CD4-positive, CD25-positive, alpha-beta regulatory T cell (primary cell): ENCODE measurements around the gene KIF26B. TPM values are rescaled to one million over a fixed set of nuclear protein-coding genes. Genes with fewer than 3 reads are reported as not detected.

ENCODE experiments used
- ATAC-seq, 2 donors: fragments of 150-1000 bp; cut with Tn5 transposase; one replicate each; pipeline ENCODE4 v1.10.0; 2021; ENCODE audit warnings: low read depth in 2 of 2, moderate number of reproducible peaks in 2 of 2, moderate library complexity in 1 of 2
- DNase-seq, 3 donors: peaks; one replicate each; pipeline versions ENCODE4 v3.0.0 to v3.0.0-alpha.2; 2012 to 2022; ENCODE audit warnings: mixed read lengths in 1 of 3
- H3K27ac ChIP-seq: one replicate; pipeline ENCODE4 v1.7.0; 2013; ENCODE audit warnings: mild to moderate bottlenecking, low read length; ENCODE audit not compliant: insufficient read depth, poor library complexity, severe bottlenecking
- H3K27me3 ChIP-seq: one replicate; pipeline ENCODE4 v1.7.0; 2013; ENCODE audit warnings: low read length; ENCODE audit not compliant: control insufficient read depth, insufficient read depth
- H3K36me3 ChIP-seq: one replicate; pipeline ENCODE4 v1.7.0; 2013; ENCODE audit warnings: mild to moderate bottlenecking, low read length, moderate library complexity; ENCODE audit not compliant: control insufficient read depth, insufficient read depth
- H3K4me1 ChIP-seq: 2 replicates; pipeline ENCODE4 v1.7.0; 2013; ENCODE audit warnings: mild to moderate bottlenecking, low read length; ENCODE audit not compliant: insufficient read depth, control insufficient read depth, poor library complexity, severe bottlenecking
- H3K4me3 ChIP-seq: one replicate; pipeline ENCODE4 v1.7.0; 2013; ENCODE audit warnings: low read depth, mild to moderate bottlenecking, low read length, moderate library complexity
- H3K9me3 ChIP-seq, 2 experiments: 1 replicate in 1 of 2; 2 replicates in 1 of 2; pipeline ENCODE4 v1.7.0; 2013; ENCODE audit warnings: low read length in 2 of 2, mild to moderate bottlenecking in 1 of 2, moderate library complexity in 1 of 2; ENCODE audit not compliant: control insufficient read depth in 2 of 2
- H3K27ac Mint-ChIP-seq, 3 donors: one replicate each; pipeline ENCODE4 v1.8.0; 2020 to 2022; ENCODE audit warnings: mild to moderate bottlenecking in 3 of 3, mixed read lengths in 3 of 3, moderate library complexity in 2 of 3
- H3K27me3 Mint-ChIP-seq: one replicate; pipeline ENCODE4 v1.8.0; 2022; ENCODE audit warnings: mild to moderate bottlenecking, mixed read lengths
- H3K36me3 Mint-ChIP-seq: one replicate; pipeline ENCODE4 v1.8.0; 2020; ENCODE audit warnings: mixed read lengths
- H3K4me1 Mint-ChIP-seq, 4 donors: one replicate each; pipeline ENCODE4 v1.8.0; 2020 to 2022; ENCODE audit warnings: mixed read lengths in 4 of 4, mild to moderate bottlenecking in 1 of 4
- H3K4me3 Mint-ChIP-seq, 4 donors: one replicate each; pipeline ENCODE4 v1.8.0; 2020 to 2022; ENCODE audit warnings: mild to moderate bottlenecking in 4 of 4, mixed read lengths in 4 of 4, moderate library complexity in 3 of 4
- H3K9me3 Mint-ChIP-seq, 7 donors: one replicate each; pipeline ENCODE4 v1.8.0; 2020 to 2022; ENCODE audit warnings: mixed read lengths in 7 of 7, mild to moderate bottlenecking in 3 of 7, moderate library complexity in 2 of 7
- polyA plus RNA-seq, 4 donors: library from polyadenylated mRNA; unstranded; fragments of 300-500 nt; fragmentation: Illumina TruSeq; gene quantifications; one replicate each; pipeline ENCODE4 v1.2.3, GENCODE V29; 2021
- total RNA-seq: library from RNA; stranded (reverse); gene quantifications from one replicate; pipeline ENCODE4 v1.2.3, GENCODE V29; 2022

KIF26B gene
- total and polyA plus RNA-seq, 5 donors from 2014 or later = not detected

GRCh38 chr1:245530937-245531336 is 376.2 kb downstream of the KIF26B start:
- Mint-ChIP-seq H3K4me3 (no peak overlapping the region), H3K27me3 (no peaks in the 10 kb centered on the region), H3K36me3 (no peaks in the 10 kb centered on the region), H3K9me3 (no peaks in the 10 kb centered on the region), H3K27ac (no peak overlapping the region), H3K4me1 (no peaks in the 10 kb centered on the region)
- H3K4me3 ChIP-seq = no peak overlapping the region
- H3K4me1 ChIP-seq = no peaks in the 10 kb centered on the region
- H3K36me3 ChIP-seq = no peaks in the 10 kb centered on the region
- no peaks in the 10 kb centered on the region for H3K27me3 ChIP-seq
- no peaks in the 10 kb centered on the region for H3K9me3 ChIP-seq
- no peak for DNase-seq
- H3K27ac ChIP-seq = no peak overlapping the region
- no peak for ATAC-seq

GRCh38 chr1:245537992-245538391 is 383.2 kb downstream of the KIF26B start:
- Mint-ChIP-seq H3K27me3 (no peaks in the 10 kb centered on the region), H3K9me3 (peaks cover 0 to 5% (median 0%) of the 10 kb centered on the region in 7 donors), H3K4me3 (no peak overlapping the region), H3K36me3 (no peaks in the 10 kb centered on the region), H3K4me1 (no peaks in the 10 kb centered on the region), H3K27ac (no peak overlapping the region)
- Histone ChIP-seq H3K27ac (no peak overlapping the region), H3K27me3 (no peaks in the 10 kb centered on the region), H3K4me1 (no peaks in the 10 kb centered on the region), H3K4me3 (no peak overlapping the region), H3K9me3 (no peaks in the 10 kb centered on the region), H3K36me3 (no peaks in the 10 kb centered on the region)
- DNase-seq = no peak
- ATAC-seq = no peak

GRCh38 chr1:245538671-245539070 is 383.9 kb downstream of the KIF26B start:
- no peak for DNase-seq
- Mint-ChIP-seq H3K4me3 (no peak overlapping the region), H3K9me3 (peaks cover 0 to 5% (median 0%) of the 10 kb centered on the region in 7 donors), H3K27ac (no peak overlapping the region), H3K4me1 (no peaks in the 10 kb centered on the region), H3K27me3 (no peaks in the 10 kb centered on the region), H3K36me3 (no peaks in the 10 kb centered on the region)
- Histone ChIP-seq H3K9me3 (no peaks in the 10 kb centered on the region), H3K27ac (no peak overlapping the region), H3K4me3 (no peak overlapping the region), H3K4me1 (no peaks in the 10 kb centered on the region), H3K36me3 (no peaks in the 10 kb centered on the region), H3K27me3 (no peaks in the 10 kb centered on the region)
- ATAC-seq = no peak

GRCh38 chr1:245541369-245541768 is 386.6 kb downstream of the KIF26B start:
- Mint-ChIP-seq H3K4me1 (no peaks in the 10 kb centered on the region), H3K9me3 (peaks cover 0 to 5% (median 0%) of the 10 kb centered on the region in 7 donors), H3K27me3 (no peaks in the 10 kb centered on the region), H3K4me3 (no peak overlapping the region), H3K36me3 (no peaks in the 10 kb centered on the region), H3K27ac (no peak overlapping the region)
- no peaks in the 10 kb centered on the region for H3K27me3 ChIP-seq
- no peaks in the 10 kb centered on the region for H3K4me1 ChIP-seq
- no peaks in the 10 kb centered on the region for H3K36me3 ChIP-seq
- no peaks in the 10 kb centered on the region for H3K9me3 ChIP-seq
- DNase-seq = no peak
- H3K4me3 ChIP-seq = no peak overlapping the region
- no peak for ATAC-seq
- no peak overlapping the region for H3K27ac ChIP-seq

- Mint-ChIP-seq H3K4me3 (no peak overlapping the region), H3K27ac (no peak overlapping the region), H3K27me3 (peaks cover 4% of the 10 kb centered on the region), H3K4me1 (no peaks in the 10 kb centered on the region), H3K9me3 (peaks cover 0 to 2% (median 0%) of the 10 kb centered on the region in 7 donors), H3K36me3 (no peaks in the 10 kb centered on the region)
- H3K36me3 ChIP-seq = no peaks in the 10 kb centered on the region
- H3K9me3 ChIP-seq = no peaks in the 10 kb centered on the region
- DNase-seq = no peak
- no peaks in the 10 kb centered on the region for H3K4me1 ChIP-seq
- no peak for ATAC-seq
- H3K4me3 ChIP-seq = no peak overlapping the region
- H3K27me3 ChIP-seq = no peaks in the 10 kb centered on the region
- H3K27ac ChIP-seq = no peak overlapping the region
Observed at GRCh38 chr1:245542365-245542764, 387.6 kb downstream of the KIF26B start.

GRCh38 chr1:245544236-245544635 is 389.5 kb downstream of the KIF26B start:
- Histone ChIP-seq H3K27ac (no peak overlapping the region), H3K4me1 (no peaks in the 10 kb centered on the region), H3K9me3 (no peaks in the 10 kb centered on the region), H3K4me3 (no peak overlapping the region), H3K27me3 (no peaks in the 10 kb centered on the region), H3K36me3 (no peaks in the 10 kb centered on the region)
- no peaks in the 10 kb centered on the region for H3K36me3 Mint-ChIP-seq
- no peak overlapping the region for H3K4me3 Mint-ChIP-seq
- H3K9me3 Mint-ChIP-seq = peaks cover 0 to 2% (median 0%) of the 10 kb centered on the region in 7 donors
- ATAC-seq (no peak), DNase-seq (no peak)
- H3K27ac Mint-ChIP-seq = no peak overlapping the region
- peaks cover 7% of the 10 kb centered on the region for H3K27me3 Mint-ChIP-seq
- H3K4me1 Mint-ChIP-seq = no peaks in the 10 kb centered on the region

- no peak overlapping the region for H3K27ac ChIP-seq
- H3K4me3 ChIP-seq = no peak overlapping the region
- H3K9me3 ChIP-seq = no peaks in the 10 kb centered on the region
- no peak overlapping the region for H3K4me3 Mint-ChIP-seq
- H3K4me1 ChIP-seq = no peaks in the 10 kb centered on the region
- H3K27me3 Mint-ChIP-seq = peaks cover 9% of the 10 kb centered on the region
- ATAC-seq (no peak), DNase-seq (no peak)
- peaks cover 0 to 1% (median 0%) of the 10 kb centered on the region in 7 donors for H3K9me3 Mint-ChIP-seq
- no peak overlapping the region for H3K27ac Mint-ChIP-seq
- no peaks in the 10 kb centered on the region for H3K36me3 Mint-ChIP-seq
- H3K36me3 ChIP-seq = no peaks in the 10 kb centered on the region
- H3K4me1 Mint-ChIP-seq = no peaks in the 10 kb centered on the region
- H3K27me3 ChIP-seq = no peaks in the 10 kb centered on the region
Observed at GRCh38 chr1:245546875-245547274, 392.1 kb downstream of the KIF26B start.

- Histone ChIP-seq H3K27ac (no peak overlapping the region), H3K4me3 (no peak overlapping the region), H3K9me3 (no peaks in the 10 kb centered on the region), H3K4me1 (no peaks in the 10 kb centered on the region), H3K36me3 (no peaks in the 10 kb centered on the region), H3K27me3 (no peaks in the 10 kb centered on the region)
- Mint-ChIP-seq H3K4me3 (no peak overlapping the region), H3K36me3 (no peaks in the 10 kb centered on the region), H3K27me3 (peaks cover 15% of the 10 kb centered on the region), H3K9me3 (peaks cover 0 to 3% (median 0%) of the 10 kb centered on the region in 7 donors), H3K27ac (no peak overlapping the region), H3K4me1 (no peaks in the 10 kb centered on the region)
- DNase-seq = no peak
- ATAC-seq = no peak
Observed at GRCh38 chr1:245549996-245550719, 395.4 kb downstream of the KIF26B start.
